ENCODE measurements around the gene FRRS1L. TPM values are rescaled to one million over a fixed set of nuclear protein-coding genes. Genes with fewer than 3 reads are reported as not detected.

Gene FRRS1L
- total RNA-seq, 2 donors from 2014 or later = 0.12 to 1.8 TPM

DNA sequence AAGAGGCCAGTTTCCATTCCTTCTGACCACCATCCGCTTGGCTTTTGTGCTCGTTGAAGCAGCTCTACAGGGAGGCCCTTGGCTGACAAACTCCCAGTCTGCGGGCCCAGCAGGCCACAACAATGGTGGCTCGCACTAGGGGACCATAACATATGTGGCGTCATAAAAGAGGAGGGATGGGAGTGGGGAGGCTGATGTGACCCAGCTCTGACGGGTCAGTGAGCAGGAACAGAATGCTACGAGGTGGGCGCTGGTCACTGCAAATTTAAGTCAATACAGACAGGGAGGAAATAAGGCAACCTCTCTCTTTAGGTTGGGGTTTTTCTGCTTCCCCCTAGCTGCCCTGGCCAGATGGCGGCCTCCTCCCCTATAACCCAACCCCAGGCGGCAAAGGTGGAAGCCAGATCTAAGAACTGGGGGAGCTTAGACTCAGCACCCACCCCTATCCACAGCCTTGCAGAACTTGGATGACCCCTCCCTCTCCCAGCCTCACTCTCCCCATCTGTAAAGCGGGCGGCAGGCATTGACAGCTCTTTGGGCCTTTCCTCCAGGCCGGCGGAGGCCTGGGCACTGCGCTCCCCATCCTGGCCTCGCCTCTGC lies 778 bp downstream of the FRRS1L start:
- Histone ChIP-seq H3K9ac (ENCODE audit: low read depth in 2 of 2, low read length in 2 of 2) (no peak overlapping the region), H3K36me3 (no peaks in the 10 kb centered on the region), H3K27ac (no peak overlapping the region), H3K9me3 (no peaks in the 10 kb centered on the region), H3K4me3 (no peak overlapping the region), H3K4me1 (no peaks in the 10 kb centered on the region), H3K27me3 (peaks cover 8% of the 10 kb centered on the region)
- intact Hi-C loops (cut with DNase I) = no loop called here
- TF ChIP-seq, protein P1, sequence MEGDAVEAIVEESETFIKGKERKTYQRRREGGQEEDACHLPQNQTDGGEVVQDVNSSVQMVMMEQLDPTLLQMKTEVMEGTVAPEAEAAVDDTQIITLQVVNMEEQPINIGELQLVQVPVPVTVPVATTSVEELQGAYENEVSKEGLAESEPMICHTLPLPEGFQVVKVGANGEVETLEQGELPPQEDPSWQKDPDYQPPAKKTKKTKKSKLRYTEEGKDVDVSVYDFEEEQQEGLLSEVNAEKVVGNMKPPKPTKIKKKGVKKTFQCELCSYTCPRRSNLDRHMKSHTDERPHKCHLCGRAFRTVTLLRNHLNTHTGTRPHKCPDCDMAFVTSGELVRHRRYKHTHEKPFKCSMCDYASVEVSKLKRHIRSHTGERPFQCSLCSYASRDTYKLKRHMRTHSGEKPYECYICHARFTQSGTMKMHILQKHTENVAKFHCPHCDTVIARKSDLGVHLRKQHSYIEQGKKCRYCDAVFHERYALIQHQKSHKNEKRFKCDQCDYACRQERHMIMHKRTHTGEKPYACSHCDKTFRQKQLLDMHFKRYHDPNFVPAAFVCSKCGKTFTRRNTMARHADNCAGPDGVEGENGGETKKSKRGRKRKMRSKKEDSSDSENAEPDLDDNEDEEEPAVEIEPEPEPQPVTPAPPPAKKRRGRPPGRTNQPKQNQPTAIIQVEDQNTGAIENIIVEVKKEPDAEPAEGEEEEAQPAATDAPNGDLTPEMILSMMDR (IDR thresholded peaks at IDR 0.05) = no peak
- no peak for DNase-seq

DNA sequence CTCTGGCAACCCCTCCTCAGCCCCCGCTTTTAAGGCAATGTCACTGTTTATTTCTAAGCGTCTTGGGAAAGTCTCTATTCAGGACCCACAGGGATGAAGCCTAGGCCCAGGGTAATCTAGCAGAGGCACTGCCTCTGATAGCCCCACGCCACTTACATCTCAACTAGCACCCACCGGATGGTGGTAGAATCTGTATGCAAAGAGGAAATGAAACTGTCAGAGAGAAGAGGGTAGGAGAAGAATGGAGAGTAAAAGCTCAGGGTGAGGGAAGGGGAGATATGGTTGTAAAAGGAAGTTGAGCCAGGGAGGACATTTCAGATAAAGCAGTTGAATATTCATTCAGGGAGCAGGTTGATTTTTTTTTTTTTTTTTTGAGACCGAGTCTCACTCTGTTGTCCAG lies 3.0 kb downstream of the FRRS1L start:
- H3K9me3 ChIP-seq = no peaks in the 10 kb centered on the region
- no peak for DNase-seq
- TF ChIP-seq, protein P1 (IDR thresholded peaks at IDR 0.05) = no peak
- H3K4me3 ChIP-seq = no peak overlapping the region
- intact Hi-C loops (cut with DNase I) = no loop called here
- peaks cover 8% of the 10 kb centered on the region for H3K27me3 ChIP-seq
- H3K27ac ChIP-seq = no peak overlapping the region
- no peaks in the 10 kb centered on the region for H3K36me3 ChIP-seq
- H3K4me1 ChIP-seq = no peaks in the 10 kb centered on the region
- no peak overlapping the region for H3K9ac ChIP-seq (ENCODE audit: low read depth in 2 of 2, low read length in 2 of 2)

DNA sequence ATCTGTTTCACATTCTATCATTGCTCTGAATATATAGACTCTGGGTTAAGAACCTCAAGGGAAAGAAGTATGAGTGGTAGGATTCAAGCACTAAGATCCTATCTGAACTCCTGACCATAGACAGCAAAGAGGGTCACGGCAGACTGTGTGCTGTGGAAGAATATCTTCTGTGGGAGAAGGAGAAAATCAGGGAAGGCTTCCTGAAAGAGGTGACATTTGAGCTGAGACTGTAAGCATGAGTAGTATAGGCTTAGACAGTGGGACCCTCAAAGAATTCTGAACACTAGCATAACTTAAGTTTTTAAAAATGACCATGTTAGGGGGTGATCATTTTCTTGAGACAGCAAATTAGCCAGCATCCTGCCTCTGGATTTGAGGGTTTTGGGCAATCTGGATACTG lies 3.9 kb downstream of the FRRS1L start:
- H3K27ac ChIP-seq = no peak overlapping the region
- H3K27me3 ChIP-seq = peaks cover 6% of the 10 kb centered on the region
- no peak for DNase-seq
- H3K36me3 ChIP-seq = no peaks in the 10 kb centered on the region
- H3K4me3 ChIP-seq = no peak overlapping the region
- TF ChIP-seq, protein P1 (IDR thresholded peaks at IDR 0.05) = no peak
- intact Hi-C loops (cut with DNase I) = no loop called here
- H3K4me1 ChIP-seq = no peaks in the 10 kb centered on the region
- no peak overlapping the region for H3K9ac ChIP-seq (ENCODE audit: low read depth in 2 of 2, low read length in 2 of 2)
- H3K9me3 ChIP-seq = no peaks in the 10 kb centered on the region

DNA sequence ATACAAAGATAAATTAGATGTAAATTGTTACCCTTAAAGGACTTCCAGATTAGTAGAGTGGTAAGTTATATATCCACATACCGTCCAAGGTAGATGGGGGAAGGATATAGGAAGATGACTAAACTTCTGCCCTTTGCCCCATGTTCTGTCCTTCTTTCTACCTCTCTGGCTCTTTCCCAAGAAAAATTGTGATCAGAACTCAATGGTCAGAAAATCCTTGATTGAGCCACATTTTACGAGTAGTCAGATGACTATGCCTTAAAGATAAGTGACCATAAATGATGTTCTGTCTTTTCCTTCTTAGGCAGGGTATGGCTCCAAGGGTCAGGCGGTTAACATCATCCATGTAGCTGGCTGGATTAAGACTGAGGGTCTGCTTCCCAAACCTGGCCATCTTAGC lies 4.4 kb downstream of the FRRS1L start:
- no peak for DNase-seq
- Histone ChIP-seq H3K27me3 (peaks cover 4% of the 10 kb centered on the region), H3K9me3 (no peaks in the 10 kb centered on the region), H3K4me1 (no peaks in the 10 kb centered on the region), H3K27ac (no peak overlapping the region), H3K4me3 (no peak overlapping the region), H3K36me3 (no peaks in the 10 kb centered on the region), H3K9ac (ENCODE audit: low read depth in 2 of 2, low read length in 2 of 2) (no peak overlapping the region)
- intact Hi-C loops (cut with DNase I) = no loop called here
- TF ChIP-seq, protein P1 (IDR thresholded peaks at IDR 0.05) = no peak

DNA sequence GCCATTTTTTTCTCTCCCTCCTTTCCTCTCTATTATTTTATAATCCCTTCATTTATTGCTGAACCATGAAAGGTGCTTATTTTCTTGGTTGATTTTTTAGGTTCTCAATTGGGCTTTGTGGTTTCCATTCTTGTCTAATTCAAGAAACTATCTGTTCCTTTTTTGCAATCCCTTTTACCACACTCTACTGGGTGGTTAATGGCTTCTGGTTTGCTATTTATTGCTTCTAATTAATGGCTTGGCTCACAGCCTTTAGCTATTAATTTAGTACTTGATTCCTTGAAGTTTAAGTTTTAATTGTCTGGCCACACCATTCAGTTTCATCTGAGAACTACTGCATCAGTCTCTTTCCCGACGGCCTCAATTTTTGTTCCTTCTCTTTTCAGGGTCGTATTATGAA lies 5.6 kb downstream of the FRRS1L start:
- H3K4me1 ChIP-seq = no peaks in the 10 kb centered on the region
- no peaks in the 10 kb centered on the region for H3K27me3 ChIP-seq
- no peaks in the 10 kb centered on the region for H3K36me3 ChIP-seq
- TF ChIP-seq, protein P1 (IDR thresholded peaks at IDR 0.05) = no peak
- no peak overlapping the region for H3K4me3 ChIP-seq
- H3K9me3 ChIP-seq = no peaks in the 10 kb centered on the region
- no peak overlapping the region for H3K27ac ChIP-seq
- DNase-seq = no peak
- no peak overlapping the region for H3K9ac ChIP-seq (ENCODE audit: low read depth in 2 of 2, low read length in 2 of 2)
- intact Hi-C loops (cut with DNase I) = no loop called here
